Lower leg skin (tissue), 4 donors: Measurements from ENCODE around the gene MAPK13. TPM values are rescaled to one million over a fixed set of nuclear protein-coding genes. Genes with fewer than 3 reads are reported as not detected.

Source experiments
- DNase-seq, 2 donors: peaks; one replicate each; pipeline ENCODE4 v3.0.0-alpha.2; 2019; ENCODE audit warnings: low spot score in 2 of 2
- H3K4me3 ChIP-seq: fragments of 200-600 bp; sonication (generic); 2 replicates; pipeline ENCODE4 v1.5.1; 2017; ENCODE audit warnings: mild to moderate bottlenecking, low read depth; ENCODE audit not compliant: poor library complexity, severe bottlenecking
- POLR2A ChIP-seq, 2 donors: fragments of 450-650 bp; IDR thresholded peaks; one replicate each; pipeline ENCODE4 v1.6.1; 2016 to 2017; ENCODE audit warnings: antibody characterized with exemption in 2 of 2, mild to moderate bottlenecking in 1 of 2, moderate library complexity in 1 of 2
- WGBS, 2 donors: methylation state at CpG; one replicate each; pipeline ENCODE4 v1.1.5; 2018; 5-methylcytosine and 5-hydroxymethylcytosine counted together
- intact Hi-C: fragments of 100-400 bp; cut with DNase I; formaldehyde crosslinking; loops from one replicate; pipeline ENCODE4 v1.15.0; 2023; ENCODE audit warnings: low total_unique reads
- total RNA-seq, 4 donors: library from RNA; depleted of rRNA; stranded (reverse); fragments of >200 nt; gene quantifications; one replicate each; pipeline ENCODE4 v1.1.0, GENCODE V29; 2016
- TF ChIP-seq, protein P1 (sequence below), 3 donors: fragments of 450-650 bp; IDR thresholded peaks; one replicate each; pipeline ENCODE4 v1.5.1; 2016; ENCODE audit warnings: antibody characterized with exemption in 3 of 3, mild to moderate bottlenecking in 3 of 3, moderate library complexity in 2 of 3

The MAPK13 gene
- total RNA-seq, 4 donors from 2014 or later, result 94.4 to 125 (median 116) TPM

GRCh38 chr6:36116066-36116864 lies 14.0 kb upstream of the MAPK13 start:
- 76 to 87% methylated on average over 3 of the region's 3 CpGs for WGBS, 2 donors

DNA sequence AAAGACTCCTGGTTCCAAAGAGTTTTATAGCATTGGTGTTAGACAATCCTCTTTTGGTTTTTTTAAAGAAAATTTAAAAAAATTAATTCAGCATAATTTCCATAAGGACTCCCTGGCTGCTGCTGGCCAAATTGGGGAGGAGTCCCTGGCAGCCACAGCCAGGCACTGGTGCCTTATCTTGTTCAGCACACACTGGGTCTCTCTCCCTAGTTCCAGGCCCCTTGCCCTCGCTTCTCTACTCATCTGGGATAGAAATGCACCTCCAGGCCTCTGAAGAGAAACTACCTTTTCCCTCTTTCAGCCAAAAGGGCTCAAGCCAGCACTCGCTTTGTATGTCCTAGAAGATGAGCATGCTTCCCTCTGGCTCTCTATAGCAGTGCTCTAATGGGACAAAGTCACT lies 13.4 kb upstream of the MAPK13 start:
- TF ChIP-seq POLR2A (IDR thresholded peaks at IDR 0.05), result no peak
- TF ChIP-seq, protein P1, sequence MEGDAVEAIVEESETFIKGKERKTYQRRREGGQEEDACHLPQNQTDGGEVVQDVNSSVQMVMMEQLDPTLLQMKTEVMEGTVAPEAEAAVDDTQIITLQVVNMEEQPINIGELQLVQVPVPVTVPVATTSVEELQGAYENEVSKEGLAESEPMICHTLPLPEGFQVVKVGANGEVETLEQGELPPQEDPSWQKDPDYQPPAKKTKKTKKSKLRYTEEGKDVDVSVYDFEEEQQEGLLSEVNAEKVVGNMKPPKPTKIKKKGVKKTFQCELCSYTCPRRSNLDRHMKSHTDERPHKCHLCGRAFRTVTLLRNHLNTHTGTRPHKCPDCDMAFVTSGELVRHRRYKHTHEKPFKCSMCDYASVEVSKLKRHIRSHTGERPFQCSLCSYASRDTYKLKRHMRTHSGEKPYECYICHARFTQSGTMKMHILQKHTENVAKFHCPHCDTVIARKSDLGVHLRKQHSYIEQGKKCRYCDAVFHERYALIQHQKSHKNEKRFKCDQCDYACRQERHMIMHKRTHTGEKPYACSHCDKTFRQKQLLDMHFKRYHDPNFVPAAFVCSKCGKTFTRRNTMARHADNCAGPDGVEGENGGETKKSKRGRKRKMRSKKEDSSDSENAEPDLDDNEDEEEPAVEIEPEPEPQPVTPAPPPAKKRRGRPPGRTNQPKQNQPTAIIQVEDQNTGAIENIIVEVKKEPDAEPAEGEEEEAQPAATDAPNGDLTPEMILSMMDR (IDR thresholded peaks at IDR 0.05), result no peak
- DNase-seq, result no peak
- intact Hi-C loops, result no loop called here
- 94 to 96% methylated on average over 2 of the region's 2 CpGs for WGBS, 2 donors
- H3K4me3 ChIP-seq, result no peak overlapping the region

More at GRCh38 chr6:36116066-36116864, 14.0 kb upstream of the MAPK13 start:
- TF ChIP-seq, protein P1 (IDR thresholded peaks at IDR 0.05), result no peak
- no peak for TF ChIP-seq POLR2A (IDR thresholded peaks at IDR 0.05)
- intact Hi-C loops, result no loop called here
- no peak overlapping the region for H3K4me3 ChIP-seq
- no peak for DNase-seq

DNA sequence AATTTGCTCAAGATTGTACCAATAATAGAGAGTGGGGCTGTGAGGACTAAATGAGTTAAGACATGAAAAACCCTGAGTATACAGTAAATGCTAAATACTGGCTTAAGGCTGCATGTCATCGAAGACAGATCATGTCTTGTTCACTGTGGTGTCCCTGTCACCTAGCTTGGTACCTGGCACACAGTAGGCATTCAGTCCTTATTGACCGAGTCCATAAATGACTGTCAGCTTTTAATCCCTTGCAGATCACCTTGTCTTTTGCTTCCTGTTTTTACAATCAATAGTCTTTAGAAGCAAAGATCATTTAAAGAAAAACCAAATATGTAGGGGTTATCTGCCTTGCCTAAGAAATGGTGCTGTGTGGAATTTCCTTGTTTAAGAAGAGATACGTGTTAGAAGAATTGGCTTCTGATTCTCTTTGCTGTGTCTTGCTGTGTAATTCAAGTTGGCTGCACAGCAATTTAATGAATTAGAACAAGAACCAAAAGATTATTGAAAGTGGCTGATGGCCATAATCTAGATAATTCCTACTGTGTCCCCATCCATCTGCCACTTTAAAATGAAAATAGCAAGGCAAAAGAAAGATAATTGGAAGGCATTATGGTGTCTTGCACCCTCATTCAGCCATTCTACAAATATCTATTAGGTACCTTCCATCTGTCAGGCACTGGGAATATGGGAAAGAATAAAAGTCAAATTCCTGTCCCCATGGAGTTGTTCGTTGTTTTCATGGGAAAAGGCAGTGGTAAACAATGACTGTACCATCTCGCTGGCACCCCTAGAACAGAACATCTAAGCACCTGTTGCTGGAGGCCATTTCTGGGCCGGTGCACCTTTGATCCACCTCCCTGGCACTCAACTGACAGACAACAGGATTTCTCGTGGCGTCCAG lies 12.4 kb upstream of the MAPK13 start:
- intact Hi-C loops, result no loop called here
- 69 to 76% methylated on average over 8 of the region's 8 CpGs for WGBS, 2 donors
- TF ChIP-seq POLR2A (IDR thresholded peaks at IDR 0.05), result no peak
- TF ChIP-seq, protein P1 (IDR thresholded peaks at IDR 0.05), result no peak
- no peak for DNase-seq
- no peak overlapping the region for H3K4me3 ChIP-seq

GRCh38 chr6:36118550-36119107 lies 11.7 kb upstream of the MAPK13 start:
- 23 to 31% methylated on average over 4 of the region's 4 CpGs for WGBS, 2 donors
- intact Hi-C loops, result no loop called here
- TF ChIP-seq, protein P1 (IDR thresholded peaks at IDR 0.05), result no peak
- no peak for TF ChIP-seq POLR2A (IDR thresholded peaks at IDR 0.05)
- no peak overlapping the region for H3K4me3 ChIP-seq
- no peak for DNase-seq

- WGBS, 2 donors, result 77 to 80% methylated on average over 4 of the region's 4 CpGs
- DNase-seq, result no peak
- intact Hi-C loops, result no loop called here
Observed at GRCh38 chr6:36119209-36119608, 11.1 kb upstream of the MAPK13 start.

More at GRCh38 chr6:36119209-36119608, 11.1 kb upstream of the MAPK13 start:
- TF ChIP-seq, protein P1 (IDR thresholded peaks at IDR 0.05), result no peak
- TF ChIP-seq POLR2A (IDR thresholded peaks at IDR 0.05), result no peak
- H3K4me3 ChIP-seq, result no peak overlapping the region
